Measurements from ENCODE around the gene INPPL1.

- TF ChIP-seq, protein P1, sequence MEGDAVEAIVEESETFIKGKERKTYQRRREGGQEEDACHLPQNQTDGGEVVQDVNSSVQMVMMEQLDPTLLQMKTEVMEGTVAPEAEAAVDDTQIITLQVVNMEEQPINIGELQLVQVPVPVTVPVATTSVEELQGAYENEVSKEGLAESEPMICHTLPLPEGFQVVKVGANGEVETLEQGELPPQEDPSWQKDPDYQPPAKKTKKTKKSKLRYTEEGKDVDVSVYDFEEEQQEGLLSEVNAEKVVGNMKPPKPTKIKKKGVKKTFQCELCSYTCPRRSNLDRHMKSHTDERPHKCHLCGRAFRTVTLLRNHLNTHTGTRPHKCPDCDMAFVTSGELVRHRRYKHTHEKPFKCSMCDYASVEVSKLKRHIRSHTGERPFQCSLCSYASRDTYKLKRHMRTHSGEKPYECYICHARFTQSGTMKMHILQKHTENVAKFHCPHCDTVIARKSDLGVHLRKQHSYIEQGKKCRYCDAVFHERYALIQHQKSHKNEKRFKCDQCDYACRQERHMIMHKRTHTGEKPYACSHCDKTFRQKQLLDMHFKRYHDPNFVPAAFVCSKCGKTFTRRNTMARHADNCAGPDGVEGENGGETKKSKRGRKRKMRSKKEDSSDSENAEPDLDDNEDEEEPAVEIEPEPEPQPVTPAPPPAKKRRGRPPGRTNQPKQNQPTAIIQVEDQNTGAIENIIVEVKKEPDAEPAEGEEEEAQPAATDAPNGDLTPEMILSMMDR (IDR thresholded peaks at IDR 0.05; ENCODE audit: extremely low read depth in 1 of 2, insufficient read depth in 1 of 2, low read depth in 1 of 2, low read length in 2 of 2) = no peak
- TF ChIP-seq POLR2A (IDR thresholded peaks at IDR 0.05; ENCODE audit: low read depth, low read length) = no peak
- no peak for TF ChIP-seq EZH2 (IDR thresholded peaks at IDR 0.05; ENCODE audit: borderline replicate concordance, low read depth, low read length, severe bottlenecking)
- TF ChIP-seq MYC (IDR thresholded peaks at IDR 0.05; ENCODE audit: low read depth, low read length) = no peak
- no peak for TF ChIP-seq GATA2 (IDR thresholded peaks at IDR 0.05; ENCODE audit: insufficient read depth, insufficient read length, low read depth, low read length)
- no peak for TF ChIP-seq POLR2AphosphoS5 (IDR thresholded peaks at IDR 0.05; ENCODE audit: insufficient read depth, low read depth, low read length)
- TF ChIP-seq, protein P2, sequence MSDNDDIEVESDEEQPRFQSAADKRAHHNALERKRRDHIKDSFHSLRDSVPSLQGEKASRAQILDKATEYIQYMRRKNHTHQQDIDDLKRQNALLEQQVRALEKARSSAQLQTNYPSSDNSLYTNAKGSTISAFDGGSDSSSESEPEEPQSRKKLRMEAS (IDR thresholded peaks at IDR 0.05; ENCODE audit: insufficient read depth, insufficient read length) = no peak
- no peak for TF ChIP-seq FOS (IDR thresholded peaks at IDR 0.05; ENCODE audit: borderline replicate concordance, insufficient read depth, low read length)
These were observed 10.9 kb downstream of the INPPL1 start for GRCh38 chr11:72235351-72236057.

All from endothelial cell of umbilical vein (primary cell).